Neural crest cell (in vitro differentiated cells): ENCODE data around the gene YIPF5. TPM values are rescaled to one million over a fixed set of nuclear protein-coding genes. Genes with fewer than 3 reads are reported as not detected.

Experiments used
- DNase-seq: peaks from one replicate; pipeline ENCODE4 v3.0.0; 2021; ENCODE audit warnings: low read depth, mixed read lengths, low spot score
- H3K27ac Mint-ChIP-seq: one replicate; pipeline ENCODE4 v1.8.0; 2021; ENCODE audit warnings: mild to moderate bottlenecking, mixed read lengths; ENCODE audit not compliant: unreplicated experiment
- H3K27me3 Mint-ChIP-seq: 2 replicates; pipeline ENCODE4 v1.8.0; 2021; ENCODE audit warnings: low read depth, mild to moderate bottlenecking, mixed read lengths
- H3K36me3 Mint-ChIP-seq: 2 replicates; pipeline ENCODE4 v1.8.0; 2021; ENCODE audit warnings: low read depth, mild to moderate bottlenecking, mixed read lengths
- H3K4me1 Mint-ChIP-seq: 2 replicates; pipeline ENCODE4 v1.8.0; 2021; ENCODE audit warnings: mixed read lengths
- H3K4me3 Mint-ChIP-seq: one replicate; pipeline ENCODE4 v1.8.0; 2021; ENCODE audit warnings: mild to moderate bottlenecking, mixed read lengths
- H3K9me3 Mint-ChIP-seq: 2 replicates; pipeline ENCODE4 v1.8.0; 2021; ENCODE audit warnings: mixed read lengths
- total RNA-seq: library from RNA; stranded (reverse); gene quantifications from 2 replicates; pipeline ENCODE4 v1.2.1, GENCODE V29; 2021
- TF ChIP-seq, protein P1 (sequence below): fragments of 200-600 bp; sonication (generic); conservative IDR thresholded peaks from 2 replicates; pipeline ENCODE4 v1.5.0; 2021; ENCODE audit warnings: antibody characterized with exemption, mild to moderate bottlenecking

YIPF5 gene
- total RNA-seq, 1 donor from 2014 or later = 40.5 TPM

DNA sequence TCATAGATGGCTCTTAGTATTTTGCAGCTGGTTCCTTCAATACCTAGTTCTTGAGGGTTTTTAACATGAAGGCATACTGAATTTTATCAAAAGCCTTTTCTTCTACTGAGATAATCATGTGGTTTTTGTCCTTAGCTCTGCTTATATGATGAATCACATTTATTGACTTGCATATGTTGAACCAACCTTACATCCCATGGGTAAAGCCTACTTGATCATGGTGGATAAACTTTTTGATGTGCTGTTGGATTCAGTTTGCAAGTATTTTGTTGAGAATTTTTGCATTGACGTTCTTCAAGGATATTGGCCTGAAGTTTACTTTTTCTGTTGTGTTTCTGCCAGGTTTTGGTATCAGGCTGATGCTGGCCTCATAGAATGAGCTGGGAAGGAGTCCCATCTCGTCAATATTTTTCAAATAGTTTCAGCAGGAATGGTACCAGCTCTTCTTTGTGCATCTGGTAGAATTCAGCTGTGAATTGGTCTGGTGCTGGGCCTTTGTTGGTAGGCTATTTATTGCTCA is 49.7 kb downstream of the YIPF5 start:
- H3K4me3 Mint-ChIP-seq = no peak overlapping the region
- TF ChIP-seq, protein P1, sequence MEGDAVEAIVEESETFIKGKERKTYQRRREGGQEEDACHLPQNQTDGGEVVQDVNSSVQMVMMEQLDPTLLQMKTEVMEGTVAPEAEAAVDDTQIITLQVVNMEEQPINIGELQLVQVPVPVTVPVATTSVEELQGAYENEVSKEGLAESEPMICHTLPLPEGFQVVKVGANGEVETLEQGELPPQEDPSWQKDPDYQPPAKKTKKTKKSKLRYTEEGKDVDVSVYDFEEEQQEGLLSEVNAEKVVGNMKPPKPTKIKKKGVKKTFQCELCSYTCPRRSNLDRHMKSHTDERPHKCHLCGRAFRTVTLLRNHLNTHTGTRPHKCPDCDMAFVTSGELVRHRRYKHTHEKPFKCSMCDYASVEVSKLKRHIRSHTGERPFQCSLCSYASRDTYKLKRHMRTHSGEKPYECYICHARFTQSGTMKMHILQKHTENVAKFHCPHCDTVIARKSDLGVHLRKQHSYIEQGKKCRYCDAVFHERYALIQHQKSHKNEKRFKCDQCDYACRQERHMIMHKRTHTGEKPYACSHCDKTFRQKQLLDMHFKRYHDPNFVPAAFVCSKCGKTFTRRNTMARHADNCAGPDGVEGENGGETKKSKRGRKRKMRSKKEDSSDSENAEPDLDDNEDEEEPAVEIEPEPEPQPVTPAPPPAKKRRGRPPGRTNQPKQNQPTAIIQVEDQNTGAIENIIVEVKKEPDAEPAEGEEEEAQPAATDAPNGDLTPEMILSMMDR = no peak
- H3K27me3 Mint-ChIP-seq = no peaks in the 10 kb centered on the region
- peaks cover 4% of the 10 kb centered on the region for H3K9me3 Mint-ChIP-seq
- no peak for DNase-seq
- no peaks in the 10 kb centered on the region for H3K4me1 Mint-ChIP-seq
- H3K36me3 Mint-ChIP-seq = no peaks in the 10 kb centered on the region
- no peak overlapping the region for H3K27ac Mint-ChIP-seq

DNA sequence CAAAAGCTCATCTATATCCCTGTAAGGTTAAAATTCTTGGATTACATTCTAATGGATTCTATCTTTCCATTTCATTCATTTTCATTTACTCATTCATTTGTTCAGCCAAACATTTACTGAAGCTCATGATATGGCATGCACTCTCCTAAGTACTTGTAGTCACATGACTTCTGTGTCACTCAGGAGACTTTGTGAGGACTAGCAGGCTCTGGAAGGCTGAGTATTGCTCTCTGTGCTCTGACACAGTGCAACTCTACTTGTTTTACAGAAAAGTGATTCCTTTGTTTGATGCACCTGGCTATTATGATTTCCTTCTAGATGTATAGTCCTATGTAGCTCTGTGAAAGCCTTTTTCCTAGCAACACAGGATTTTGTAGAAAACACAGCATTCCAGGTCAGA is 53.0 kb downstream of the YIPF5 start:
- Mint-ChIP-seq H3K4me1 (no peaks in the 10 kb centered on the region), H3K27ac (no peak overlapping the region), H3K4me3 (no peak overlapping the region), H3K36me3 (no peaks in the 10 kb centered on the region), H3K27me3 (no peaks in the 10 kb centered on the region), H3K9me3 (peaks cover 4% of the 10 kb centered on the region)
- DNase-seq = no peak
- TF ChIP-seq, protein P1 = no peak

DNA sequence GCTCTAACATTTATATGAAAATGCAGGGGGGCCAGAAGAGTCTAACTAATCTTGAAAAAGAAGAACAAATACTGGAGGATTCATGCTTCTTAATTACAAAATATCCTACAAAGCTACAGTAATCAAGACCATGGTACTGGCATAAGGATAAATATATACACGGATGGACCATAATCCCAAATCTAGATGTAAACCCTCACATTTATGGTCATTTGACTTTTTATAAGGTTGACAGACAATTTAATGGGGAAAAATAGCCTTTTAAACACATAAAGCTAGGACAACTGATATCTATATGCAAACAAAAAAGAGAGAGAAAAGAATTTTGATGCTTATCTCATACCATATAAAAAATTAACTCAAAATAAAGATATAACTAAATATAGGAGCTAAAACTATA is 55.9 kb downstream of the YIPF5 start:
- H3K36me3 Mint-ChIP-seq = no peaks in the 10 kb centered on the region
- no peak for DNase-seq
- H3K9me3 Mint-ChIP-seq = peaks cover 8% of the 10 kb centered on the region
- TF ChIP-seq, protein P1 = no peak
- H3K27ac Mint-ChIP-seq = no peak overlapping the region
- H3K4me1 Mint-ChIP-seq = no peaks in the 10 kb centered on the region
- H3K27me3 Mint-ChIP-seq = no peaks in the 10 kb centered on the region
- no peak overlapping the region for H3K4me3 Mint-ChIP-seq

Other genes with a start within 250 kb of the YIPF5 start
- 0.37 and 0.52 TPM in 2 replicates for gene KCTD16, start 214 bp upstream of the YIPF5 start, total RNA-seq